HepG2 (cell line): Measurements from ENCODE around the gene INTS15. TPM values are rescaled to one million over a fixed set of nuclear protein-coding genes. Genes with fewer than 3 reads are reported as not detected.

ENCODE experiments used
- ATM ChIP-seq: fragments of 450-650 bp; IDR thresholded peaks from 2 replicates; pipeline ENCODE4 v1.7.1; 2017; ENCODE audit warnings: mild to moderate bottlenecking, borderline replicate concordance
- DR1 ChIP-seq: sonication (generic); formaldehyde crosslinking; IDR thresholded peaks from 2 replicates; pipeline ENCODE4 v1.8.0; 2021; ENCODE audit warnings: mild to moderate bottlenecking, missing genetic modification reagents, inconsistent platforms
- FOXJ3 ChIP-seq: sonication (generic); formaldehyde crosslinking; IDR thresholded peaks from 2 replicates; pipeline ENCODE4 v1.4.0; 2020; ENCODE audit warnings: missing genetic modification reagents, mild to moderate bottlenecking, borderline replicate concordance
- GABPA ChIP-seq, 2 experiments: IDR thresholded peaks; 2 replicates each; pipeline ENCODE4 v1.6.1; 2011 to 2016; ENCODE audit warnings: low read depth in 2 of 2, low read length in 1 of 2, missing biosample characterization in 1 of 2, missing genetic modification characterization in 1 of 2
- GFI1 ChIP-seq: sonication (generic); formaldehyde crosslinking; IDR thresholded peaks from 2 replicates; pipeline ENCODE4 v1.5.0; 2020; ENCODE audit warnings: missing genetic modification reagents, mild to moderate bottlenecking, borderline replicate concordance
- JUND ChIP-seq: sonication (generic); formaldehyde crosslinking; IDR thresholded peaks from 2 replicates; pipeline ENCODE4 v1.8.0; 2022; ENCODE audit warnings: mild to moderate bottlenecking, missing genetic modification reagents
- KLF15 ChIP-seq: sonication (generic); formaldehyde crosslinking; IDR thresholded peaks from 2 replicates; pipeline ENCODE4 v1.8.1; 2023; ENCODE audit warnings: borderline replicate concordance, mild to moderate bottlenecking, inconsistent platforms, missing genetic modification reagents, mixed read lengths
- MYNN ChIP-seq: sonication (generic); formaldehyde crosslinking; IDR thresholded peaks from 2 replicates; pipeline ENCODE4 v1.4.0; 2020; ENCODE audit warnings: mild to moderate bottlenecking, low read depth, missing genetic modification reagents
- POLR2A ChIP-seq, 2 experiments: IDR thresholded peaks; 2 replicates each; pipeline ENCODE4 v1.6.1; 2011; ENCODE audit warnings: low read depth in 2 of 2, low read length in 2 of 2, mild to moderate bottlenecking in 1 of 2, moderate library complexity in 1 of 2; ENCODE audit not compliant: insufficient read depth in 1 of 2
- RXRA ChIP-seq: sonication (generic); formaldehyde crosslinking; IDR thresholded peaks from 2 replicates; pipeline ENCODE4 v1.5.1; 2020; ENCODE audit warnings: missing genetic modification reagents
- ZNF12 ChIP-seq: sonication (generic); formaldehyde crosslinking; IDR thresholded peaks from 2 replicates; pipeline ENCODE4 v1.5.0; 2020; ENCODE audit warnings: missing genetic modification reagents
- ZNF160 ChIP-seq: sonication (generic); formaldehyde crosslinking; IDR thresholded peaks from 2 replicates; pipeline ENCODE4 v1.8.0; 2022; ENCODE audit warnings: mild to moderate bottlenecking, inconsistent platforms, missing genetic modification reagents
- ZNF264 ChIP-seq: sonication (generic); formaldehyde crosslinking; IDR thresholded peaks from 2 replicates; pipeline ENCODE4 v1.4.0; 2020; ENCODE audit warnings: missing genetic modification reagents
- polyA plus RNA-seq, 8 experiments: library from polyadenylated mRNA; depleted of rRNA in 3 of 8; stranded (reverse) in 7 of 8; unstranded in 1 of 8; fragments of >200 nt; fragmentation: Illumina TruSeq in 4 of 8; extraction: Trizol in 4 of 8; gene quantifications; 2 replicates each; pipeline versions ENCODE4 v1.2.1 to v1.2.3, GENCODE V29; 2011 to 2016; ENCODE audit warnings: low read depth in 4 of 8, missing spikeins in 1 of 8, mixed read lengths in 1 of 8; ENCODE audit not compliant: insufficient read depth in 1 of 8
- total RNA-seq, 5 experiments: library from RNA; depleted of rRNA; stranded (reverse); fragments of >200 nt; fragmentation: Illumina TruSeq; extraction: Trizol; gene quantifications; 2 replicates each; pipeline ENCODE4 v1.2.3, GENCODE V29; 2016; ENCODE audit warnings: low read depth in 1 of 5
- TF ChIP-seq, protein P1 (sequence below): sonication (generic); formaldehyde crosslinking; IDR thresholded peaks from one replicate; pipeline ENCODE4 v1.5.1; 2020; ENCODE audit warnings: mild to moderate bottlenecking, missing genetic modification reagents; ENCODE audit errors: not compliant biosample characterization
- TF ChIP-seq, protein P2 (sequence below): sonication (generic); formaldehyde crosslinking; IDR thresholded peaks from 2 replicates; pipeline ENCODE4 v1.4.0; 2020; ENCODE audit warnings: missing genetic modification reagents

Gene INTS15
- total and polyA plus RNA-seq, 2 of the 13 experiments (the other 11 are each of a cell fraction or from before 2014, with no cell fraction given) = 16.3 to 25.7 TPM

DNA sequence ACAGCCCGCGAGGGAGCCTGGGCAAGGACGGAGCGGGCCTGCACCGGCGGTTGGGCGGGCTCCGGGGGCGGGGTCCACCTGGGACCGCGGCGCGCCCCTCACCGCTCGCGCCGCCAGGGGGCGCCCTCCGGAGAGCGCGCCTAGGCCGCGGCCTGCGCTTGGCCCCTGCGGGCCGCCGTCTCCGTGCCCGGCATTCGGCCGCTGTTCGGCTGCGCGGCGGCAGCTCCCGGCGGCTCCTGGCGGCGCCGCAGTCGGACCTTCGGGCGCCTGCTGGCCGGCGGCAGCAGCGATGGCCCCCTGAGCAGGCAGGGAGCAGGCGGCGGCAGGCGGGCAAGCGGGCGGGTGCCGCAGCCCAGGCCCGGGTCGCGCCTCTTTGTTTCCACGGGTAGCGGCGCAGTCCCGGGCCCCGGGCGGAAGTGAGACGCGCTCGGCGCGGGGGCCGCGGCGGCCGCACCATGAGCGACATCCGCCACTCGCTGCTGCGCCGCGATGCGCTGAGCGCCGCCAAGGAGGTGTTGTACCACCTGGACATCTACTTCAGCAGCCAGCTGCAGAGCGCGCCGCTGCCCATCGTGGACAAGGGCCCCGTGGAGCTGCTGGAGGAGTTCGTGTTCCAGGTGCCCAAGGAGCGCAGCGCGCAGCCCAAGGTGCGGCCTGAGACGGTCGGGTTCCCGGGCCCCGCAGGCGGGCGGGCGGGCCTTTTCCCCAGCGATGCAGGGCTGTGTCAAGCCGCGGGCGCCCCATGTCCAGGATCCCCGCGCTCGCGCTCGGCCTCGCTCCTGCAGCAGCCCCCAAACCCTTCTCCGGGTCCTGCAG lies at the start of gene INTS15 (continued):
- TF ChIP-seq ZNF160 (CRISPR knock-in tag) (peak; percentile 62; the same call in 1 of the 2 replicates), KLF15 (CRISPR knock-in tag) (no peak), ATM (no peak), MYNN (no peak), FOXJ3 (CRISPR knock-in tag) (no peak), GFI1 (CRISPR knock-in tag) (peak; percentile 34; the same call in 1 of the 2 replicates), JUND (CRISPR knock-in tag) (no peak), ZNF12 (CRISPR knock-in tag) (no peak), POLR2A (IDR thresholded peaks at IDR 0.05; ENCODE audit: insufficient read depth in 1 of 2, low read depth in 2 of 2, low read length in 2 of 2) (peak; percentile 69 to 72; a peak in 3 of 4 replicates), ZNF264 (CRISPR knock-in tag) (0 out of 2 replicates have a peak, but pooled peaks have one; percentile 24), DR1 (CRISPR knock-in tag) (no peak; the same call in 1 of the 2 replicates), RXRA (peak; percentile 24; the same call in 1 of the 2 replicates), GABPA (IDR thresholded peaks at IDR 0.05; ENCODE audit: low read depth, low read length) (peak; percentile 57), GABPA (CRISPR knock-in tag; IDR thresholded peaks at IDR 0.05; ENCODE audit: low read depth) (no peak)
- TF ChIP-seq, protein P1, sequence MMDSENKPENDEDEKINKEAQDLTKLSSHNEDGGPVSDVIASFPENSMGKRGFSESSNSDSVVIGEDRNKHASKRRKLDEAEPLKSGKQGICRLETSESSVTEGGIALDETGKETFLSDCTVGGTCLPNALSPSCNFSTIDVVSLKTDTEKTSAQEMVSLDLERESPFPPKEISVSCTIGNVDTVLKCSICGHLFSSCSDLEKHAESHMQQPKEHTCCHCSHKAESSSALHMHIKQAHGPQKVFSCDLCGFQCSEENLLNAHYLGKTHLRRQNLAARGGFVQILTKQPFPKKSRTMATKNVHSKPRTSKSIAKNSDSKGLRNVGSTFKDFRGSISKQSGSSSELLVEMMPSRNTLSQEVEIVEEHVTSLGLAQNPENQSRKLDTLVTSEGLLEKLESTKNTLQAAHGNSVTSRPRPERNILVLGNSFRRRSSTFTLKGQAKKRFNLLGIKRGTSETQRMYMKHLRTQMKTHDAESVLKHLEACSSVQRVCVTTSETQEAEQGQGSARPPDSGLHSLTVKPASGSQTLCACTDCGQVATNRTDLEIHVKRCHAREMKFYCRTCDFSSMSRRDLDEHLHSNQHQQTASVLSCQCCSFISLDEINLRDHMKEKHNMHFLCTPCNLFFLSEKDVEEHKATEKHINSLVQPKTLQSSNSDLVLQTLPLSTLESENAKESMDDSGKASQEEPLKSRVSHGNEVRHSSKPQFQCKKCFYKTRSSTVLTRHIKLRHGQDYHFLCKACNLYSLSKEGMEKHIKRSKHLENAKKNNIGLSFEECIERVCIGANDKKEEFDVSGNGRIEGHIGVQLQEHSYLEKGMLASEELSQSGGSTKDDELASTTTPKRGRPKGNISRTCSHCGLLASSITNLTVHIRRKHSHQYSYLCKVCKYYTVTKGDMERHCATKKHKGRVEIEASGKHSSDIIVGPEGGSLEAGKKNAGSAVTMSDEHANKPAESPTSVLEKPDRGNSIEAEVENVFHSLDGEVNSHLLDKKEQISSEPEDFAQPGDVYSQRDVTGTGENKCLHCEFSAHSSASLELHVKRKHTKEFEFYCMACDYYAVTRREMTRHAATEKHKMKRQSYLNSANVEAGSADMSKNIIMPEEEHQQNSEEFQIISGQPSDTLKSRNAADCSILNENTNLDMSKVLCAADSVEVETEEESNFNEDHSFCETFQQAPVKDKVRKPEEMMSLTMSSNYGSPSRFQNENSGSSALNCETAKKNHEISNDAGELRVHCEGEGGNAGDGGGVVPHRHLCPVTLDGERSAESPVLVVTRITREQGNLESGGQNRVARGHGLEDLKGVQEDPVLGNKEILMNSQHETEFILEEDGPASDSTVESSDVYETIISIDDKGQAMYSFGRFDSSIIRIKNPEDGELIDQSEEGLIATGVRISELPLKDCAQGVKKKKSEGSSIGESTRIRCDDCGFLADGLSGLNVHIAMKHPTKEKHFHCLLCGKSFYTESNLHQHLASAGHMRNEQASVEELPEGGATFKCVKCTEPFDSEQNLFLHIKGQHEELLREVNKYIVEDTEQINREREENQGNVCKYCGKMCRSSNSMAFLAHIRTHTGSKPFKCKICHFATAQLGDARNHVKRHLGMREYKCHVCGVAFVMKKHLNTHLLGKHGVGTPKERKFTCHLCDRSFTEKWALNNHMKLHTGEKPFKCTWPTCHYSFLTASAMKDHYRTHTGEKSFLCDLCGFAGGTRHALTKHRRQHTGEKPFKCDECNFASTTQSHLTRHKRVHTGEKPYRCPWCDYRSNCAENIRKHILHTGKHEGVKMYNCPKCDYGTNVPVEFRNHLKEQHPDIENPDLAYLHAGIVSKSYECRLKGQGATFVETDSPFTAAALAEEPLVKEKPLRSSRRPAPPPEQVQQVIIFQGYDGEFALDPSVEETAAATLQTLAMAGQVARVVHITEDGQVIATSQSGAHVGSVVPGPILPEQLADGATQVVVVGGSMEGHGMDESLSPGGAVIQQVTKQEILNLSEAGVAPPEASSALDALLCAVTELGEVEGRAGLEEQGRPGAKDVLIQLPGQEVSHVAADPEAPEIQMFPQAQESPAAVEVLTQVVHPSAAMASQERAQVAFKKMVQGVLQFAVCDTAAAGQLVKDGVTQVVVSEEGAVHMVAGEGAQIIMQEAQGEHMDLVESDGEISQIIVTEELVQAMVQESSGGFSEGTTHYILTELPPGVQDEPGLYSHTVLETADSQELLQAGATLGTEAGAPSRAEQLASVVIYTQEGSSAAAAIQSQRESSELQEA (CRISPR knock-in tag) = no peak
- TF ChIP-seq, protein P2, sequence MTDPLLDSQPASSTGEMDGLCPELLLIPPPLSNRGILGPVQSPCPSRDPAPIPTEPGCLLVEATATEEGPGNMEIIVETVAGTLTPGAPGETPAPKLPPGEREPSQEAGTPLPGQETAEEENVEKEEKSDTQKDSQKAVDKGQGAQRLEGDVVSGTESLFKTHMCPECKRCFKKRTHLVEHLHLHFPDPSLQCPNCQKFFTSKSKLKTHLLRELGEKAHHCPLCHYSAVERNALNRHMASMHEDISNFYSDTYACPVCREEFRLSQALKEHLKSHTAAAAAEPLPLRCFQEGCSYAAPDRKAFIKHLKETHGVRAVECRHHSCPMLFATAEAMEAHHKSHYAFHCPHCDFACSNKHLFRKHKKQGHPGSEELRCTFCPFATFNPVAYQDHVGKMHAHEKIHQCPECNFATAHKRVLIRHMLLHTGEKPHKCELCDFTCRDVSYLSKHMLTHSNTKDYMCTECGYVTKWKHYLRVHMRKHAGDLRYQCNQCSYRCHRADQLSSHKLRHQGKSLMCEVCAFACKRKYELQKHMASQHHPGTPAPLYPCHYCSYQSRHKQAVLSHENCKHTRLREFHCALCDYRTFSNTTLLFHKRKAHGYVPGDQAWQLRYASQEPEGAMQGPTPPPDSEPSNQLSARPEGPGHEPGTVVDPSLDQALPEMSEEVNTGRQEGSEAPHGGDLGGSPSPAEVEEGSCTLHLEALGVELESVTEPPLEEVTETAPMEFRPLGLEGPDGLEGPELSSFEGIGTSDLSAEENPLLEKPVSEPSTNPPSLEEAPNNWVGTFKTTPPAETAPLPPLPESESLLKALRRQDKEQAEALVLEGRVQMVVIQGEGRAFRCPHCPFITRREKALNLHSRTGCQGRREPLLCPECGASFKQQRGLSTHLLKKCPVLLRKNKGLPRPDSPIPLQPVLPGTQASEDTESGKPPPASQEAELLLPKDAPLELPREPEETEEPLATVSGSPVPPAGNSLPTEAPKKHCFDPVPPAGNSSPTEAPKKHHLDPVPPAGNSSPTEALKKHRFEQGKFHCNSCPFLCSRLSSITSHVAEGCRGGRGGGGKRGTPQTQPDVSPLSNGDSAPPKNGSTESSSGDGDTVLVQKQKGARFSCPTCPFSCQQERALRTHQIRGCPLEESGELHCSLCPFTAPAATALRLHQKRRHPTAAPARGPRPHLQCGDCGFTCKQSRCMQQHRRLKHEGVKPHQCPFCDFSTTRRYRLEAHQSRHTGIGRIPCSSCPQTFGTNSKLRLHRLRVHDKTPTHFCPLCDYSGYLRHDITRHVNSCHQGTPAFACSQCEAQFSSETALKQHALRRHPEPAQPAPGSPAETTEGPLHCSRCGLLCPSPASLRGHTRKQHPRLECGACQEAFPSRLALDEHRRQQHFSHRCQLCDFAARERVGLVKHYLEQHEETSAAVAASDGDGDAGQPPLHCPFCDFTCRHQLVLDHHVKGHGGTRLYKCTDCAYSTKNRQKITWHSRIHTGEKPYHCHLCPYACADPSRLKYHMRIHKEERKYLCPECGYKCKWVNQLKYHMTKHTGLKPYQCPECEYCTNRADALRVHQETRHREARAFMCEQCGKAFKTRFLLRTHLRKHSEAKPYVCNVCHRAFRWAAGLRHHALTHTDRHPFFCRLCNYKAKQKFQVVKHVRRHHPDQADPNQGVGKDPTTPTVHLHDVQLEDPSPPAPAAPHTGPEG (CRISPR knock-in tag) = peak; percentile 97
